ENCODE results near the gene DENND6B.

DENND6B gene

DNA sequence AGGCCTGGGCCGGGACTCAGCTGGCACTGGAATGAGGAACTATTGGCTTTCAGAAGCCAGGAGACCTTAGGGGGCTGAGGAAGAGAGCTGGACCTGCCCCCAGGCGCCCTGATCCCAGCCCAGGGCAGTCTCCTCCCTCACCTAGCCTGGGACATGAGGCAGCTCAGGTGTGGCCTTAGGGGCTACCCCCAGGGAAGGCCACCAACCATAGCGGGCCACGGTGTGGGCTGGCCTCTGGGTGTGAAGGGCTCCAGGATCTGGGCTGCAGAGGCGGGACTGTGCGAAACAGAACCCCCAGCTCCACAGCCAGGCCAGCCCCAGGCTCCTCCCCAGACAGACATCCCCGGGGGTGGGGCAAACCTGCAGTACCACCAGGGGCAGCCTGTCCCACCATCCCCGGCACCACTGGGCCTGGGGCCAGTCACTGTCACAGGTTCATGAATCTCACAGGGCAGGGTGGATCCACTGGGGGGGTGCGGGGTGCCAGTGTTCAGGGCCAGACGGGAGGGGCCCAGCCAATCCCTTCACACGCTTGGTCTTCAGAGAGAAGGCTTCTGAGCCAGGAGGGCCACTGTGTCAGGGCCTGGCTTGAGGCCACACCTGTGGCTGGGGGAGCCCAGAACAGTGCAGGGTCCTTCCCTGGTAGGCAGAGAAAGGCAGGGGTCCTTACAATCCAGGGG is 22.8 kb downstream of the DENND6B start:
- DNase-seq (ENCODE audit: low read depth), result no peak

DNA sequence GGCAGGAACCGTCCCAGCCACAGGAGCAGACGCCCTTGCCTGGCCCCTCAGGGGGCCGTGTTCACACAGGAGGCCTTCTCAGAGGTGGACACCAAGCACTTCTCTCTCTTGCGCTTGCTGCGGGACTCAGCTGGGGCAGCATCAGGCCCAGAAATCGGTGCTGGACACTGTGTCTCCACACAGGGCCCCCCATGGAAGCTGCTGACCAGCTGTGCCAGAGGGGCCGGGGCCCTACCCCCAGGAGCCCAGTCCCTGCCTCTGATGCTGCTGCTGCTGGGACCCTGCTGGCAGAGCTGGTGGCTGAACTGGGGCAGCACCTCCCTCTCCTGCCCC is 23.3 kb downstream of the DENND6B start:
- DNase-seq (ENCODE audit: low read depth), result no peak

DNA sequence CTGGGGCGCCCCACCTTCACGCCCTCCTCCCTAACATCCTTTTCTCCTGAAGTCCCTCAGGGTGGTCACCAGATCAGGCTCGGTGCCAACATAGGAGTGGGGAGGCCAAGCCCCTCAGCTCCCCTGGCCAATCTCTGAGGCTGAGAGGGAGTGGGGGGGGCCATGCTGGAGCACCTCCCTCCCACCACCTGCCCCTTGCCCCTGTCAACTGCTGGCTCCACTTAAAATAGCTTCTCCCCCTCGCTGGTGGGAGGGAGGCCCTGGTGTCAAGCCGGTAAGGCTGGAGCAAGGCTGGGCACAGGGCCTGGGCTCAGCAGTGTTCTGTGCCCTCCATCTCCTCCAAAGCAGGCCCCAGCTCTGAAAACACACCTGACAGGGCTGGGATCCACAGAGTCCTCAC is 24.2 kb downstream of the DENND6B start:
- no peak for DNase-seq (ENCODE audit: low read depth)

DNA sequence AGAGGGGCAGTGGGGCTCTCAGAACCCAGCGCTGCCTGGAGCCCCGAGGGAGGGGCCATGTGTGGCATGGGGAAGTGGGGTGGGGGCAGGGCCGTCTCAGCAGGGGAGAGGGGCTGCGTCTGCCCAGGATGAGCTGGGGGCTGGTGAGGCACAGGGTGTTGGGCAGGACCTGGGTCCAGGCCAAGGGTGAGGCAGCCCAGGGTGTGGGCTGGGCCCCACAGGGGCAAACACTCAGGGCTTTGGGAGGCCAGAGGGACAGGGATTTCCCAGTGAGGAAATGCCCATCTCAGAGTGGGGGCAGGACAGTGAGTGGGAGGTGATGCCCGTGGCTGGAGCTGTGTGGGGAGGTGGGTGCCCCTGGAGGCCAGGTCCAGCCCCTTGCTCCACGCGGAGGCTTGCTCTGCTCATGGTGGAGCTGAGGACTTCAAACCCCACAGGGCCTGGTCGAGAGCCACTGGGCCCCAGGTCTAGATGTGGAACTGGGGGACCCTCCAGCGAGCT is 24.7 kb downstream of the DENND6B start:
- DNase-seq (ENCODE audit: low read depth), result no peak

- DNase-seq (ENCODE audit: low read depth), result no peak
Measured at GRCh38 chr22:50301581-50301991, 25.2 kb downstream of the DENND6B start.

GRCh38 chr22:50300620-50301257 is 26.1 kb downstream of the DENND6B start:
- no peak for DNase-seq (ENCODE audit: low read depth)

- no peak for DNase-seq (ENCODE audit: low read depth)
Measured at GRCh38 chr22:50299785-50300619, 26.8 kb downstream of the DENND6B start.

DNA sequence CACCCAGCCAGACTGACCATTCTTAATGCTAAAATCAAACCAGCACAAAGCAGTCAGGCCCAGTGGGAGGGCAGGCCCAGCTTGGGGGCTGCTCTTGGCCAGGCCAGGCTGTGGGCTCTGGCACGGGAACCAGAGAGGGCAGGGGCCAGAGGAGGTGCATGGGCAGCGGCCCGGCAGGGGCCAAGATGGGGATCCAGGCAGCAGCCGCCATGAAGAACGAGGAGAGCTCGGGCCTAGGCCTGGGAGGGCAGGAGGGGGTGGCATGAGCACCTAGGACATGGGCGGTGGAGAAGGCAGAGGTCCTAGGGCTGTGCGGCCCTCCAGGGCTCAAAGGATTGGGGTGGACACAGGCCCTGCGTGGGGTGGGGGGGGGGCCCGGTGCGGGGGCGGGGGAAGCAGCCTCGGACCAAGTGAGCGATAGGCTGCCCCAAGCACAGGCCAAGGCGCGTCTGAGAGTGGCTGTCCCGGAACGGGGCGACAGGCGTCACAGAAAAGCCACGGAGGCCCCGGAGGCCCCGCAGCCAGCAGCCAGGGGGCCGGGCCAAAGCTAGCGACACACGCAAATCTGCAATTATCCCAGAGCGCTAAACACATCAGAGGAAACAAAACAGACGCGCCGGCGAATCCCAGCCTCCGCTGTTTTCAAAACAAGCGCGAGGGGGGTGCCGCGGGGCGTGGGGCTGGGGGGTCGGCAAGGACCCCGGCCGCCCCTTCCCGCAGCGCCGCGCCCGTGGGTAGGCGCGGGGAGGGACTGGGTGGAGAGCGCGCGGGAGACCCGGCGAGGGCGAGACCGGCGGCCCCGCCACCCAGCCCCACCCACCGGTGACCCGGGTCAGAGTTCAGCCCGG is 27.7 kb downstream of the DENND6B start:
- DNase-seq (ENCODE audit: low read depth), result no peak

GRCh38 chr22:50298266-50298637 is 28.6 kb downstream of the DENND6B start:
- no peak for DNase-seq (ENCODE audit: low read depth)

DNA sequence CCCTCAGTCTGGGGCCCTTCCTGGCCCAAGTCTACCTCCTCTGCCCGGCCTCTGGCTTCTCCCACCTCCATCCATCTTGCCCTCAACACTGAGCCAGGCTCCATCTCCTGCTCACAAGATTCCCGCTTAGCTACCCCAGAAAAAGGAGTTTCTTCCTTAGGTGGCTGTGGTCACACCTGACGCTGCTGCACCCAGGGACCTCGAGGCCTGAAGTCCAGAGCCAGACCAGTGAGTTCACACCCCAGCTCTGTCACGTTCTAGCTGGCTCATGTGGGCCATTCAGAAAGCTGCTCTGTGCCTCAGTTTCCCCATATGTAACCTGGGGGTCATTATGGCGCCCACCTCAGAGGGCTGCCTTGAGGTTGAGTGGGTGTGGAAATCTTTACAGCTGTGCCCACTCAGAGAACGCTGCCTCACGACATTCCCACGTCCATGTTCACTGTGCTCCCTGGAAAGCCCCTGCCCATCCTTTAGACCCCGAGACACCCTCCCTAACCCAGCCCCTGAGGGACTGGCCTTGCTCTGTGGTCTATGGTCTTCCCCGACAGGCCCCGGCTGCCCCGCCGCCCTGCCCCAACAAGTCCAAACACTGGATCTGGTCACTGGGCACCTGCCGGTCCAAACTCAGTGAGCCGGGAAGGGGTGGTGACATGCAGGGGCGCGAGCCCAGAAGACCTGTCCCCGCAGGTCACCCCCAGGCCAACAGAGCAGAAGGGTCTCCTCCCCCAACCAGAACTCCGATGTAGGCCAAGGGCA is 29.1 kb downstream of the DENND6B start:
- DNase-seq (ENCODE audit: low read depth), result no peak

GRCh38 chr22:50296658-50297490 is 29.9 kb downstream of the DENND6B start:
- no peak for DNase-seq (ENCODE audit: low read depth)

GRCh38 chr22:50294319-50294656 is 32.5 kb downstream of the DENND6B start:
- no peak for DNase-seq (ENCODE audit: low read depth)

DNA sequence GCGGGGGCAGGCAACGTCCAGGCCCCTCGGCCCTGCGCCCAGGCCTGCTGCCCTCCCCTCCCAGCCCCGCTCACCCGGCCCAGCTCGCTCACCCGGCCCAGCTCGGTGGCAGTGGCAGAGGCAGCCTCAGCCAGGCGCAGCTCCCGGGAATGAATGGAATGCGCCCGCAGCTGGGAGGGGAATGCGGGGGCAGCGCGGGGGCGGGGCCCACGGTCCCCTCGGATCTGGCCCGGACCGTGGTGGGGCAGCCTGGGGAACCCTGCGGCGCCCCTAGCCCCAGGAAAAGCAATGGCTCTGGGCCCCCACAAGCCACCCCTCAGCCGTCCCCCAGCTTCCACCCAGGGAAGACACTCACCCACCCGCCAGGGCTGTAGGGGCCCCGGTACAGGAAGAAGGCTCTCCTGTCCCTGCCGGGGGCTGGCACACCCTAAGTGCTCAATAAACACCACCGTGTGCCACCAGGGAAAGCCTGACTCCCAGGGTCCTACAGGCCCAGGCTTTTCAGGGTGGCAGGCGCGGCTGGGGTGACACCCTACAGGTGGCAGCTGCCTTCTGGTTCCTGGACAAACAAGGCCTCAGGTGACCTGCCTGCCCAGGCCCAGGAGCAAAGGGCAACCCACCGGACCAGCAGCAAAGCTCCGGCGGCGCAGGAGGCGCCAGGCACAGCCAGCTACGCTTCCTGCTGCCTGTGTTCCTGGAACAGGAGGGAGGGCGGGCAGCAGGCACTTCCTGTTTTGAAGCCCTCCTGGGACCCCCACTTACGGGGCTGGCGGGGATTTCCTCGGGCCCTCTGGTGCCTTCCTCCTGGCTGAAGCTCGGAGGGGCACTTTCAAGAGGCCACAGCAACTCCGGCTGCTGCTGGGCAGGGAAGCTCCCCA is 33.1 kb downstream of the DENND6B start:
- DNase-seq (ENCODE audit: low read depth), result no peak

DNA sequence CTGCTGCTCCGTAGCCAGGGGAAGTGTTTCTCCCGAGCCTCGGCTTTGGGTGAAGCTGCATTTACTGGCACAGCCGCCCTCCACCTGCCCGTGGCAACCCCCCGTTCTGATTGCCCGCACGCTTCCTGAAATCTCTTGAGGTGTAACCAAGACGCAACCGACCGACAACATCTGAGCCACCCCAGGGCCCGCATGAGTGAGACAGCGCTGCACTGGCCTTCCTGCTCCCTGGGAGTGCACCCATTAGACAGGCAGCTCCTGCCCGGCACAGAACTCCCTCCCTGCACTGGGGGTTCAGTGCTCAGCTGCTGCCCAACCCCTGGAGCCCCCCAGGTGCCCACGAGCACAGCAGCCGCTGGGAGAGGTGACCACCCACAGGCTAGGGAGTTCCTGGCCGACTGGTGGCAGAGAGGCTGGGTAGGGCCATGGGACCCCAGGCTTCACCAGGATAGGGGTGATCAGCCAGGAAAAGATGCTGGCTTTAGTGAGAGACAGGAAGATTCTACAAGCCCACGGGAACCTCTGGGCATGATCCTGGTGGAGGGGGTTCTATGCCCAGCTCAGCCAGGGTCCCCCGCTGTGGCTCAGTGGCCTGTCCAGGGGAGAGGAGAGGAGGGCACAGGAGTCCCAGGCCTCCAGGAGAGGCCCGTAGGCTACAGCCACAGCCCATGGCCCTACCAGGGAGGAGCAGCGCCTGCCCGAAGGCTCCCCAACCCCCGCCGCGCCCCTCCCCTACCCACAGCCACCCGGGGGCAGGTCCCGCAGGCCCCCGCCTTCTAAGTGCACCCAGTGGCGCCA is 34.0 kb downstream of the DENND6B start:
- DNase-seq (ENCODE audit: low read depth), result no peak

DNA sequence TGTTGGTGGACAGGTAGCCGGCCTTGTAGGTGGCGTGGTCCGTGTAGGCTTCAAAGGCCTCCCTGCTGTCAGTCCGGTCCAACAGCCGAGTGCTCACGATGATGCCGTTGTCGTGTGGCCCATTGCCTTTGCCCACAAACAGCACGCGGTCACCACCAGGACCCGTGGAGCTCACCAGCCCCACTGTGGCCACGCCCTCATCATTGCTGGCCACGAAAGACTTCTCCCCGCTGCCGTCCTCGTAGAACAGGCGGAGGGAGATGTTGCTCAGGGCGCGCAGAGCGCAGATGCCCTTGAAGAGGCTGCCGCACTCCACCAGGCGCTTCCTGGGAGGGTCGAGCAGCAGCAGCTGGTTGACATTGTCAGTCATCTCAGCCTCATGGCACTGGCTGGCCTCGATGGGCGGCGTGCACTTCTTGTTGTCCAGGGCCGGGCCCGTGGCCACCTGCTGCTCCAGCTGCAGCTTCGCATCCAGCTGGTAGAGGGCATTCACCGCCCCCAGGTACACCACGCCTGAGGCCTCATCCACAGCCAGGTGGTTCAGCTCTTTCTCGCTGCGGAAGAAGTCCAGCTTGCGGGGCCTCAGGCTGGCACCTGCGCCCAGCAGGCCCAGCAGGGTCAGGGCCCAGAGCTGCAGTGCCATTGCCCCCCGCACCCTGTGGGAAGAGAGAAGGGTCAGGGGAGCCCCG is 36.7 kb downstream of the DENND6B start:
- no peak for DNase-seq (ENCODE audit: low read depth)

- no peak for DNase-seq (ENCODE audit: low read depth)
Measured at GRCh38 chr22:50289151-50289941, 37.5 kb downstream of the DENND6B start.

- no peak for DNase-seq (ENCODE audit: low read depth)
Measured at GRCh38 chr22:50287731-50288130, 39.1 kb downstream of the DENND6B start.
